ENCODE measurements around the gene RBFOX2. TPM values are rescaled to one million over a fixed set of nuclear protein-coding genes. Genes with fewer than 3 reads are reported as not detected.

The RBFOX2 gene
- total RNA-seq, 1 experiment from 2014 or later: 91.1 TPM

GRCh38 chr22:36008565-36008964 is 20.1 kb downstream of the RBFOX2 start:
- no peak overlapping the region for H3K4me3 Mint-ChIP-seq (ENCODE audit: unreplicated experiment)
- no peaks in the 10 kb centered on the region for H3K27me3 ChIP-seq (replicated peaks; ENCODE audit: control insufficient read depth, insufficient read depth, low read length)
- no peak overlapping the region for H3K27ac Mint-ChIP-seq (ENCODE audit: unreplicated experiment)
- intact Hi-C loops (cut with micrococcal nuclease; ENCODE audit: unreplicated experiment): no loop called here
- H3K4me3 ChIP-seq (ENCODE audit: low read depth, low read length): no peak overlapping the region
- H3K4me1 Mint-ChIP-seq (ENCODE audit: low read depth, unreplicated experiment): peaks cover 12% of the 10 kb centered on the region
- TF ChIP-seq CTCF (IDR thresholded peaks at IDR 0.05; ENCODE audit: insufficient read depth in 1 of 2, low read depth in 1 of 2, low read length in 1 of 2, severe bottlenecking in 1 of 2, unreplicated experiment in 1 of 2): no peak
- H3K27me3 Mint-ChIP-seq (ENCODE audit: insufficient read depth, unreplicated experiment): no peaks in the 10 kb centered on the region
- CTCF ChIA-PET: no interaction called here
- BruUV-seq (replicated peaks): no TSS peak
- H3K9me3 Mint-ChIP-seq (ENCODE audit: unreplicated experiment): no peaks in the 10 kb centered on the region
- H3K9me3 ChIP-seq: no peaks in the 10 kb centered on the region
- no peaks in the 10 kb centered on the region for H3K4me1 ChIP-seq
- POLR2A ChIA-PET: no interaction called here
- no peaks in the 10 kb centered on the region for H3K36me3 ChIP-seq (ENCODE audit: control insufficient read depth, insufficient read depth, low read length)
- H3K36me3 Mint-ChIP-seq (ENCODE audit: insufficient read depth, unreplicated experiment): no peaks in the 10 kb centered on the region
- no peak for DNase-seq

- BruUV-seq (replicated peaks): no TSS peak
- Histone ChIP-seq H3K4me1 (no peaks in the 10 kb centered on the region), H3K4me3 (ENCODE audit: low read depth, low read length) (no peak overlapping the region), H3K9me3 (no peaks in the 10 kb centered on the region), H3K27me3 (replicated peaks; ENCODE audit: control insufficient read depth, insufficient read depth, low read length) (no peaks in the 10 kb centered on the region), H3K36me3 (ENCODE audit: control insufficient read depth, insufficient read depth, low read length) (no peaks in the 10 kb centered on the region)
- TF ChIP-seq CTCF (IDR thresholded peaks at IDR 0.05; ENCODE audit: insufficient read depth in 1 of 2, low read depth in 1 of 2, low read length in 1 of 2, severe bottlenecking in 1 of 2, unreplicated experiment in 1 of 2): no peak
- DNase-seq: no peak
- no peak overlapping the region for H3K27ac Mint-ChIP-seq (ENCODE audit: unreplicated experiment)
- H3K4me3 Mint-ChIP-seq (ENCODE audit: unreplicated experiment): no peak overlapping the region
- H3K36me3 Mint-ChIP-seq (ENCODE audit: insufficient read depth, unreplicated experiment): no peaks in the 10 kb centered on the region
- H3K4me1 Mint-ChIP-seq (ENCODE audit: low read depth, unreplicated experiment): peaks cover 14% of the 10 kb centered on the region
- POLR2A ChIA-PET: no interaction called here
- H3K9me3 Mint-ChIP-seq (ENCODE audit: unreplicated experiment): no peaks in the 10 kb centered on the region
- CTCF ChIA-PET: no interaction called here
- no peaks in the 10 kb centered on the region for H3K27me3 Mint-ChIP-seq (ENCODE audit: insufficient read depth, unreplicated experiment)
- intact Hi-C loops (cut with micrococcal nuclease; ENCODE audit: unreplicated experiment): no loop called here
Measured at GRCh38 chr22:36008131-36008530, 20.5 kb downstream of the RBFOX2 start.

- Histone ChIP-seq H3K36me3 (ENCODE audit: control insufficient read depth, insufficient read depth, low read length) (no peaks in the 10 kb centered on the region), H3K9me3 (no peaks in the 10 kb centered on the region; the same call in 1 of the 2 replicates), H3K4me3 (ENCODE audit: low read depth, low read length) (no peak overlapping the region), H3K4me1 (peaks cover 22% of the 10 kb centered on the region), H3K27me3 (replicated peaks; ENCODE audit: control insufficient read depth, insufficient read depth, low read length) (no peaks in the 10 kb centered on the region)
- Mint-ChIP-seq H3K4me3 (ENCODE audit: unreplicated experiment) (no peak overlapping the region), H3K27me3 (ENCODE audit: insufficient read depth, unreplicated experiment) (no peaks in the 10 kb centered on the region), H3K36me3 (ENCODE audit: insufficient read depth, unreplicated experiment) (no peaks in the 10 kb centered on the region), H3K9me3 (ENCODE audit: unreplicated experiment) (no peaks in the 10 kb centered on the region), H3K27ac (ENCODE audit: unreplicated experiment) (no peak overlapping the region), H3K4me1 (ENCODE audit: low read depth, unreplicated experiment) (peaks cover 21% of the 10 kb centered on the region)
- BruUV-seq (replicated peaks): no TSS peak
- DNase-seq: no peak
- POLR2A ChIA-PET: no interaction called here
- TF ChIP-seq CTCF (IDR thresholded peaks at IDR 0.05; ENCODE audit: insufficient read depth in 1 of 2, low read depth in 1 of 2, low read length in 1 of 2, severe bottlenecking in 1 of 2, unreplicated experiment in 1 of 2): no peak
- intact Hi-C loops (cut with micrococcal nuclease; ENCODE audit: unreplicated experiment): no loop called here
- CTCF ChIA-PET: no interaction called here
Measured at GRCh38 chr22:36003972-36004674, 24.5 kb downstream of the RBFOX2 start.

Measured in Caco-2 (cell line).